Activated CD8-positive, alpha-beta memory T cell treated with anti-CD3 and anti-CD28 coated beads for 4 hours (primary cell): ENCODE data around the gene IKZF3.
"Not testable (repeated sequence)": the region's sequence is repeated elsewhere in the genome, so short reads cannot be mapped to it uniquely, and the experiment has no call there.

Experiments used
- DNase-seq, 2 donors: peaks; one replicate each; pipeline ENCODE4 v3.0.0-alpha.2; 2020; ENCODE audit warnings: low read depth in 2 of 2

Gene IKZF3

GRCh38 chr17:39739885-39740356 is 124.2 kb downstream of the IKZF3 start:
- no peak for DNase-seq

GRCh38 chr17:39738983-39739884 is 124.9 kb downstream of the IKZF3 start:
- DNase-seq: no peak

- DNase-seq: no peak
Measured at GRCh38 chr17:39738568-39738901, 125.6 kb downstream of the IKZF3 start.

DNA sequence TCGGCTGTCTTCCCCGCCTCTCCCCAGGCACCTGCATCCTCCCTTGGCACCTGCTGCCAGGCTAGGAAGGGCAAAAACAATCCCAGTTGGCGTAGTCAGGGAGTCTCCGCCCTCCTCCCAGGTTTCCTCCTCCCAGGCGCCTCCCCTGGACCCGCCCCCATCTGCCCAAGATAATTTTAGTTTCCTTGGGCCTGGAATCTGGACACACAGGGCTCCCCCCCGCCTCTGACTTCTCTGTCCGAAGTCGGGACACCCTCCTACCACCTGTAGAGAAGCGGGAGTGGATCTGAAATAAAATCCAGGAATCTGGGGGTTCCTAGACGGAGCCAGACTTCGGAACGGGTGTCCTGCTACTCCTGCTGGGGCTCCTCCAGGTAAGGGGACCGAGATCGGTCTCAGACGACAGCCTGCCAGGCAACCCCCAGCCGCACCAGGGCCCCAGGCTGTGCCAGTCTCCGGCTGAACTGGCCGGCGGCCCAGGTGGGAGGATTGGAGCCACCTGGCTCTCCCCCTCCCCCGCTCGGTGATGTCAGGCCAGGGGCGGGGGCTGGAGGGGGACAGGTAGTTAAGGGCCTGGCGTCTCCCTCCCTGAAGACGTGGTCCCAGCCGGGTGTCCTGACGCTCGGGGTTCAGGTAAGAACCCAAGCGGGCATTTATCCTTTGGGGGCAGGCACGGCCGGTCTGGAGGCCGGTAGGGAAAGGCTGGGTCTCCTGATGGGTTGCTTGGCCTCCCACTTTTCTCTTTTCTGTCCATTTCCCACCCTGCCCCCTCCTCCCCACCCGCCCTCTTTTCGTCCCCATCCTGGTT is 126.1 kb downstream of the IKZF3 start, which contains the start of gene GRB7:
Gene GRB7 (plus strand): TSS at position 179 of the 808 bp plus-strand sequence. CDS start 4,364 bp downstream, outside the sequence.
- no peak for DNase-seq

GRCh38 chr17:39737206-39737759 is 126.8 kb downstream of the IKZF3 start:
- no peak for DNase-seq

DNA sequence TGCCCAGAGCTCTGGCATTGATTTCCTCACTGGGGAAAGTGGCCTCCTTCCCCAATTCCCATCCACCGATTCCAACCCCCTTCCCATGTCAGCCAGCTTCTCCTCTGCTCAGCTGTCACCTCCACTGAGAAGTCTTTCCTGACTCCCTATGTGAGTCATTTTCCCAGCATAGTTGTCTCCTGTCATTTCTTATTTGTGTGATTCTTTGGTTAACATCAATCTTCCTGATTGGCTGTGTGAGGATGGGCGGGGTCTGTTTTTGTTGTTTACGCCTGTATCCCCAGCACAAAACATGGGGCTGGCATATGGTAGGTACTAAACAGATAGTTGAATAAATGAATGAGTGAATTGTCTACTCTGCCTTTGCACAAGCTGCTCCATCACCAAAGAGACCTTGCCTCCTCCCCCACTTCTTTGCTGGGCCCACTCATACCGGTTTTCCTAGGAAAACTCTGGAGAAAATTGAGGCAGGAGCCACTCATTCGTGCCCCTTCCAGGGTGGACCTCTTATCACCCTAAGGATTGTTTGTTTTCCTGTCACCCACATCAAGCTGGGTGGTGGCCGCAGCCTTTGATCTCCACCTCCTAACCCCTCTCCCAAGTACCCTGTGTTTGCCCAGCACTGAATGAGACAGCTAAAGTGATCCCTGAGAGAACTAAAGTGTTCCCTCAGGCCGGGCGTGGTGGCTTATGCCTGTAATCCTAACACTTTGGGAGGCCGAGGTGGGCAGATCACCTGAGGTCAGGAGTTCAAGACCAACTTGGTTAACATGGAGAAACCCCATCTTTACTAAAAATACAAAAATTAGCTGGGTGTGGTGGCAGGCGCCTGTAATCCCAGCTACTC is 127.6 kb downstream of the IKZF3 start:
- DNase-seq: no peak

GRCh38 chr17:39735882-39736281 is 128.2 kb downstream of the IKZF3 start:
- no peak for DNase-seq

GRCh38 chr17:39732586-39732985 is 131.5 kb downstream of the IKZF3 start:
- no peak for DNase-seq

- DNase-seq: peak; percentile 84 to 89
Measured at GRCh38 chr17:39730095-39730921, 133.8 kb downstream of the IKZF3 start, which contains the start of gene MIEN1. Gene MIEN1, minus strand, starts transcription at chr17:39730532. Its CDS starts 37 bp downstream, at chr17:39730495.

DNA sequence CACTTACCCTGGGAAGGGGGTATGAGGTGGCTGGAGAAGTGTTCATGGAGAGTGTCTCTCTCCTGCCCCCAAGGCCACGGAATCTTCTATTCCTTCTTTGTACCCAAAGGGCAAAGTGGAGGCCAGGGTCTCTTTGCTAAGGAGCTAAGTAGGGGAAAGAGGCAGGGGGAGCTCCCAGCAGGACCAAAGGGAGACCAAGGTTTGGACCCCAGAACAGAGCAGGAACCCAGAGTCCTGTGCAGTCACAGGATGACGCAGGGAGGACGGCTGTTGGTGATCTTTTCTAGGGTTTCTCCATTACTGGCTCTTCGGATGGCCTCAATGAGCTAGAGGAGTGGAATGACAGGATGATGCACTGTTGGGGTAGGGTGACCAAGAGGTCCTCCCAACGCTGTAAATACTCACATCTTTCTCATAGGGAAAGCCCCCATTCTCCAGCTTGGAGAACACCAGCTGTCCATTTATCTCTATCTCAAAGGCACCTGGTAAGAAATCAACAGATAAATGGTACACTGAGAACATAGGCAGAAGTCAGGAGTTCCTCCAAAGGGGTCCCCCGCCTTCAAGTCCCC is 134.7 kb downstream of the IKZF3 start:
- DNase-seq: no peak

GRCh38 chr17:39727556-39727955 is 136.6 kb downstream of the IKZF3 start:
- no peak for DNase-seq

DNA sequence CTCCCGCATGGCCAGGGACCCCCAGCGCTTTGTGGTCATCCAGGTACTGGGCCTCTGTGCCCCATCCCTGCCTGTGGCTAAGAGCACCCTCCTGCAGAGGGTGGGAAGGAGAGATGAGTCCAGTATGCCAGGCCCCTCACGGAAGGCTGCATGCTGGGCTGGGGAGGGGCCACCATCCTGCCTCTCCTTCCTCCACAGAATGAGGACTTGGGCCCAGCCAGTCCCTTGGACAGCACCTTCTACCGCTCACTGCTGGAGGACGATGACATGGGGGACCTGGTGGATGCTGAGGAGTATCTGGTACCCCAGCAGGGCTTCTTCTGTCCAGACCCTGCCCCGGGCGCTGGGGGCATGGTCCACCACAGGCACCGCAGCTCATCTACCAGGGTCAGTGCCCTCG is 137.5 kb downstream of the IKZF3 start:
- no peak for DNase-seq

DNA sequence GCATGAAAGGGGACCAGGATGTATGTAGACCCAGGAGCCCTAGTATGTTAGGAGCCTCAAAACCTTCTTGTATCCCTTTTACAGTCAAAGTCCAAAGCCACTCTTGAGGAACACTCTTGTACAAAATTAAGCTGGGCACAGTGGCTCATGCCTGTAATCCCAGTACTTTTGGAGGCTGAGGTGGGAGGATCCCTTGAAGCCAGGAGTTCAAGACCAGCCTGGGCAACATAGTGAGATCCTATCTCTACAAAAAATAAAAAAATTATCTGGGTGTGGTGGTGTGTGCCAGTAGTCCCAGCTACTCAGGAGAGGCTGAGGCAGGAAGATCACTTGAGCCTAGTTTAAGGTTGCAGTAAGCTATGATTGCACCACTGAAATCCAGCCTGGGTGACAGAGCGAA is 138.2 kb downstream of the IKZF3 start:
- not testable (repeated sequence) for DNase-seq

GRCh38 chr17:39724731-39725130 is 139.4 kb downstream of the IKZF3 start:
- no peak for DNase-seq

DNA sequence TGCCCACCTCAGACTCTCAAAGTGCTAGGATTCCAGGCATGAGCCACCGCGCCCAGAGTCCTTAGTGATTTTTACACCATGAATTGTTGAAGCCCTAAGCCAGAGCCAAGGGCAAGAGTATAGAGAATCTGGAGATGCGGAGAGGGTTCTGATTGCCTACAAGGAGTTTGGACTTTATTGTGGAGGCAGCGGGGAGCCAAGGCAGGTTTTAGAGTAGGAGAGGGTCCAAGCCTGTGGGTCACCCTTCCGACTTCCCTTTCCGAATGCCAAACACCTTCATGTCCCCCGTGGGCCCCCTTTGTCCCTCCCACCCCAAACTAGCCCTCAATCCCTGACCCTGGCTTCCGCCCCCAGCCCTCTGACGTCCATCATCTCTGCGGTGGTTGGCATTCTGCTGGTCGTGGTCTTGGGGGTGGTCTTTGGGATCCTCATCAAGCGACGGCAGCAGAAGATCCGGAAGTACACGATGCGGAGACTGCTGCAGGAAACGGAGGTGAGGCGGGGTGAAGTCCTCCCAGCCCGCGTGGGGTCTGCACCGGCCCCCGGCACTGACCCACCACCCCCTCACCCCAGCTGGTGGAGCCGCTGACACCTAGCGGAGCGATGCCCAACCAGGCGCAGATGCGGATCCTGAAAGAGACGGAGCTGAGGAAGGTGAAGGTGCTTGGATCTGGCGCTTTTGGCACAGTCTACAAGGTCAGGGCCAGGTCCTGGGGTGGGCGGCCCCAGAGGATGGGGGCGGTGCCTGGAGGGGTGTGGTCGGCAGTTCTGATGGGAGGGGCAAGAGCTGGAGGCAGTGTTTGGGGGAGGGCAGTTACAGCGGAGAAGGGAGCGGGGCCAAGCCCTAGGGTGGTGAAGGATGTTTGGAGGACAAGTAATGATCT is 140.9 kb downstream of the IKZF3 start:
- no peak for DNase-seq

DNA sequence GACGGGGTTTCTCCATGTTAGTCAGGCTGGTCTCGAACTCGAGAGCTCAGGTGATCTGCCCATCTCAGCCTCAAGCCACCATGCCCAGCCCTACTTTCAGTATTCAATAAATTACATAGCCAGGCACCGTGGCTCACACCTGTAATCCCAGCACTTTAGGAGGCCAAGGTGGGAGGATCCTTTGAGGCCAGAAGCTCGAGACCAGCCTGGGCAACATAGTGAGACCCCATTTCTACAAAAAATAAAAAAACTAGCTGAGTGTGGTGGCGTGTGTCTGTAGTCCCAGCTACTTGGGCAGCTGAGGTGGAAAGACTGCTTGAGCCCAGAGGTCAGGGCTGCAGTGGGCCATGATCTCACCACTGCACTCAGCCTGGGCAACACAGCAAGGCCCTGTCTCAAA is 142.0 kb downstream of the IKZF3 start:
- DNase-seq: no peak

GRCh38 chr17:39719563-39720355 is 144.4 kb downstream of the IKZF3 start:
- DNase-seq: no peak

DNA sequence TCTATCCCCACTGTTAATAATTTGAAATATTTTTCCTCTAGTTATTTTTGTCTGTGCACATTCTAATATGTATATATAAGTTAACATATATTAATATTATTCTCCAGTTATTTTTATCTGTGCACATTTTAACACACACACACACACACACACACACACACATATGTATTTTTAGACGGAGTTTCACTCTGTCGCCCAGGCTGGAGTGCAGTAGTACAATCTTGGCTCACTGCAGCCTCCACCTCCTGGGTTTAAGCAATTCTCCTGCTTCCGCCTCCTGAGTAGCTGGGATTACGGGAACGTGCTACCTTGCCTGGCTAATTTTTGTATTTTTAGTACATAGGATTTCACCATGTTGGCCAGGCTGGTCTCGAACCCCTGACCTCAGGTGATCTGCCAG is 146.5 kb downstream of the IKZF3 start:
- no peak for DNase-seq
